Measurements from ENCODE around the gene RCOR1. TPM values are rescaled to one million over a fixed set of nuclear protein-coding genes. Genes with fewer than 3 reads are reported as not detected.

The RCOR1 gene
- total RNA-seq, 6 donors from 2014 or later: 19.8 to 58.7 (median 34.3) TPM

GRCh38 chr14:102644523-102644922 is 52.1 kb downstream of the RCOR1 start:
- Histone ChIP-seq H3K4me1 (peaks cover 17 to 44% (median 24%) of the 10 kb centered on the region in 4 donors), H3K27ac (no peak overlapping the region), H3K4me3 (no peak overlapping the region), H3K36me3 (no peaks in the 10 kb centered on the region), H3K27me3 (no peaks in the 10 kb centered on the region), H3K9me3 (no peaks in the 10 kb centered on the region)
- 72 to 74% methylated on average over 3 of the region's 3 CpGs for WGBS, 2 donors
- DNase-seq (no peak), ATAC-seq (ENCODE audit: low FRiP score in 2 of 2) (peak in 1 of 2 donors; percentile 38)
- TF ChIP-seq, protein P1, sequence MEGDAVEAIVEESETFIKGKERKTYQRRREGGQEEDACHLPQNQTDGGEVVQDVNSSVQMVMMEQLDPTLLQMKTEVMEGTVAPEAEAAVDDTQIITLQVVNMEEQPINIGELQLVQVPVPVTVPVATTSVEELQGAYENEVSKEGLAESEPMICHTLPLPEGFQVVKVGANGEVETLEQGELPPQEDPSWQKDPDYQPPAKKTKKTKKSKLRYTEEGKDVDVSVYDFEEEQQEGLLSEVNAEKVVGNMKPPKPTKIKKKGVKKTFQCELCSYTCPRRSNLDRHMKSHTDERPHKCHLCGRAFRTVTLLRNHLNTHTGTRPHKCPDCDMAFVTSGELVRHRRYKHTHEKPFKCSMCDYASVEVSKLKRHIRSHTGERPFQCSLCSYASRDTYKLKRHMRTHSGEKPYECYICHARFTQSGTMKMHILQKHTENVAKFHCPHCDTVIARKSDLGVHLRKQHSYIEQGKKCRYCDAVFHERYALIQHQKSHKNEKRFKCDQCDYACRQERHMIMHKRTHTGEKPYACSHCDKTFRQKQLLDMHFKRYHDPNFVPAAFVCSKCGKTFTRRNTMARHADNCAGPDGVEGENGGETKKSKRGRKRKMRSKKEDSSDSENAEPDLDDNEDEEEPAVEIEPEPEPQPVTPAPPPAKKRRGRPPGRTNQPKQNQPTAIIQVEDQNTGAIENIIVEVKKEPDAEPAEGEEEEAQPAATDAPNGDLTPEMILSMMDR (IDR thresholded peaks at IDR 0.05): no peak
- TF ChIP-seq POLR2A (IDR thresholded peaks at IDR 0.05) (no peak), EP300 (IDR thresholded peaks at IDR 0.05) (no peak), POLR2AphosphoS5 (IDR thresholded peaks at IDR 0.05) (no peak)

- TF ChIP-seq POLR2AphosphoS5 (IDR thresholded peaks at IDR 0.05) (no peak), POLR2A (IDR thresholded peaks at IDR 0.05) (no peak), EP300 (IDR thresholded peaks at IDR 0.05) (no peak)
- TF ChIP-seq, protein P1 (IDR thresholded peaks at IDR 0.05): no peak
- peaks cover 14 to 44% (median 23%) of the 10 kb centered on the region in 4 donors for H3K4me1 ChIP-seq
- 52 to 85% methylated on average over 2 of the region's 2 CpGs for WGBS, 2 donors
- no peaks in the 10 kb centered on the region for H3K9me3 ChIP-seq
- H3K36me3 ChIP-seq: no peaks in the 10 kb centered on the region
- ATAC-seq (ENCODE audit: low FRiP score in 2 of 2) (peak in 1 of 2 donors; percentile 41), DNase-seq (no peak)
- no peaks in the 10 kb centered on the region for H3K27me3 ChIP-seq
- peak overlapping the region in 2 of 4 donors; percentile 44 to 64 for H3K27ac ChIP-seq
- no peak overlapping the region for H3K4me3 ChIP-seq
Observed at GRCh38 chr14:102645746-102646440, 53.4 kb downstream of the RCOR1 start.

DNA sequence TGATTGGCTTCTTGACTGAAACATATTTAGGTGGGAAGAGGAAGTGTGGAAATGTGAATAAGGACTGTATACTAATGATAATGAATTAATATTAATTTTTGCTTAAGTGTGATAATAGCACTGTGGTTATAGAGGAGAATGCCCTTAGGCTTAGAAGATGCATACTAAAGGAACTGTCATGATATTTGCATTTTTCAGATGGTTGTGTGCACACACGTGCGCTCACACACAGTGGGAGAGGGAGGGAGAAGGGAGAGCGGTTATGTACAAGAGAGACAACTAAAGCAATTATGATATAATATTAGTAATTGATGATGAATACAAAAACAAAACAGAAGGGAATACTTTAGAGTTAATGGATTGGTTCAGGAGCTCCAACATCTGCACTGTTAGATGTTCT is 54.2 kb downstream of the RCOR1 start:
- WGBS, 2 donors: 77 to 89% methylated on average over 3 of the region's 3 CpGs
- DNase-seq: no peak
- H3K4me1 ChIP-seq: peaks cover 17 to 43% (median 22%) of the 10 kb centered on the region in 4 donors

GRCh38 chr14:102652194-102652593 is 59.7 kb downstream of the RCOR1 start:
- Histone ChIP-seq H3K27ac (no peak overlapping the region), H3K4me3 (no peak overlapping the region), H3K4me1 (peaks cover 16 to 33% (median 26%) of the 10 kb centered on the region in 4 donors), H3K27me3 (no peaks in the 10 kb centered on the region), H3K36me3 (no peaks in the 10 kb centered on the region), H3K9me3 (peaks cover 0 to 3% (median 0%) of the 10 kb centered on the region in 4 donors)
- ATAC-seq (ENCODE audit: low FRiP score in 2 of 2) (no peak), DNase-seq (no peak)
- TF ChIP-seq POLR2AphosphoS5 (IDR thresholded peaks at IDR 0.05) (no peak), POLR2A (IDR thresholded peaks at IDR 0.05) (no peak), EP300 (IDR thresholded peaks at IDR 0.05) (no peak)
- TF ChIP-seq, protein P1 (IDR thresholded peaks at IDR 0.05): no peak
- WGBS, 2 donors: 42 to 43% methylated on average over 3 of the region's 3 CpGs

More for the DNA sequence above, 54.2 kb downstream of the RCOR1 start:
- ATAC-seq (ENCODE audit: low FRiP score in 2 of 2): no peak
- Histone ChIP-seq H3K27me3 (no peaks in the 10 kb centered on the region), H3K27ac (peak overlapping the region in 1 of 4 donors; percentile 64), H3K9me3 (no peaks in the 10 kb centered on the region), H3K36me3 (no peaks in the 10 kb centered on the region), H3K4me3 (no peak overlapping the region)
- TF ChIP-seq EP300 (IDR thresholded peaks at IDR 0.05) (no peak), POLR2A (IDR thresholded peaks at IDR 0.05) (no peak), POLR2AphosphoS5 (IDR thresholded peaks at IDR 0.05) (no peak)
- TF ChIP-seq, protein P1 (IDR thresholded peaks at IDR 0.05): no peak

Measured in upper lobe of left lung (tissue), 6 donors.